Right forelimb (tissue), 1 donor: ENCODE results near the gene KRT28.

Source experiments
- DNase-seq: peaks from one replicate; pipeline ENCODE4 v3.0.0-alpha.2; 2018

KRT28 gene, protein sequence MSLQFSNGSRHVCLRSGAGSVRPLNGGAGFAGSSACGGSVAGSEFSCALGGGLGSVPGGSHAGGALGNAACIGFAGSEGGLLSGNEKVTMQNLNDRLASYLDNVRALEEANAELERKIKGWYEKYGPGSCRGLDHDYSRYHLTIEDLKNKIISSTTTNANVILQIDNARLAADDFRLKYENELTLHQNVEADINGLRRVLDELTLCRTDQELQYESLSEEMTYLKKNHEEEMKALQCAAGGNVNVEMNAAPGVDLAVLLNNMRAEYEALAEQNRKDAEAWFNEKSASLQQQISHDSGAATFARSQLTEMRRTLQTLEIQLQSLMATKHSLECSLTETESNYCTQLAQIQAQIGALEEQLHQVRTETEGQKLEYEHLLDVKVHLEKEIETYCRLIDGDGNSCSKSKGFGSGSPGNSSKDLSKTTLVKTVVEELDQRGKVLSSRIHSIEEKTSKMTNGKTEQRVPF

GRCh38 chr17:40799859-40800258 lies at the start of gene KRT28:
TSS of gene KRT28 (minus strand) at chr17:40799959. CDS start at chr17:40799893, 66 bp downstream.
- no peak for DNase-seq

GRCh38 chr17:40848583-40849235 lies 49.0 kb upstream of the KRT28 start:
- no peak for DNase-seq

GRCh38 chr17:40846515-40847144 lies 46.9 kb upstream of the KRT28 start:
- no peak for DNase-seq

DNA sequence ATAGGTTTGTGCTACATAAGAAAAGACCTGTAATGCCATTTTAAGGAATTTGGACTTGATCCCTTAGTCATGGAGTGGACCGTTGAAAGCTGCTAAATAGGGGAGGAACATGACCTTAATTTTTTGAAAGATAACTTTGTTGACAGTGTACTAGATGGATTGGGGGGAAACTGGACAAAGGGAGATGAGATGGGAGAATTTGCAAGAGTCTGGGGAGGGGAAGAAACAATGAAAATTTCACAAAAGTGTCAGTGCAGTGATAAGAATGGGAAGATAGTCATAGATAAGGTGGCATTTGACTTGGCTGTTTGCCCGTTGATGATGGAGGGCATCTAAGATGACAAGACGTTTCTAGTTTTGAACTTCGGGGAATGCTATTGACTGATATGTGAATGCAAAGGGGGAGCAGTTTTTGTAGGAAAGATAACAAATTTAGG lies 44.9 kb upstream of the KRT28 start:
- no peak for DNase-seq

- DNase-seq = no peak
Measured at GRCh38 chr17:40843242-40843641, 43.5 kb upstream of the KRT28 start.

GRCh38 chr17:40841246-40841645 lies 41.5 kb upstream of the KRT28 start:
- DNase-seq = no peak

GRCh38 chr17:40839194-40839593 lies 39.4 kb upstream of the KRT28 start:
- no peak for DNase-seq

- DNase-seq = no peak
Measured at GRCh38 chr17:40836020-40836419, 36.3 kb upstream of the KRT28 start.

- no peak for DNase-seq
Measured at GRCh38 chr17:40833882-40834281, 34.1 kb upstream of the KRT28 start.

DNA sequence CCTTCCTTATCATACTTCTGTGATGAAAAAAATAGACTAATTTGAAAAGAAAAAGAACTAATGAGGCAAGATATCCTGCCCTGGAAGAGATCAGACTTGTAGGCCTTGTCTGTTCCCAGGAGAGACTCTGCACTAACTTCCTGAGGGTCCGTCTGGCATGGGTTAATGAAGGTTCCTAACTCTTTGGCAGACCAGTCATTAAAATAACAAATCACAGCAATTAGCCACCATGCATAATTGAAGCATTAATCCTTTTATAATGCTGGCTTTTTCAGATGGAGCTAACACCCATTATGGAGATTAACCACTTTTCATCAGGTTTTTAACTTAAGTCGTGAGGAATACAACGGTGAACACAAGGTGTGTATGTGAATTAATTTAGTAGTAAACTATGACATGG lies 33.1 kb upstream of the KRT28 start:
- no peak for DNase-seq

- no peak for DNase-seq
Measured at GRCh38 chr17:40830085-40830776, 30.5 kb upstream of the KRT28 start.

- DNase-seq = no peak
Measured at GRCh38 chr17:40828454-40829044, 28.8 kb upstream of the KRT28 start.

DNA sequence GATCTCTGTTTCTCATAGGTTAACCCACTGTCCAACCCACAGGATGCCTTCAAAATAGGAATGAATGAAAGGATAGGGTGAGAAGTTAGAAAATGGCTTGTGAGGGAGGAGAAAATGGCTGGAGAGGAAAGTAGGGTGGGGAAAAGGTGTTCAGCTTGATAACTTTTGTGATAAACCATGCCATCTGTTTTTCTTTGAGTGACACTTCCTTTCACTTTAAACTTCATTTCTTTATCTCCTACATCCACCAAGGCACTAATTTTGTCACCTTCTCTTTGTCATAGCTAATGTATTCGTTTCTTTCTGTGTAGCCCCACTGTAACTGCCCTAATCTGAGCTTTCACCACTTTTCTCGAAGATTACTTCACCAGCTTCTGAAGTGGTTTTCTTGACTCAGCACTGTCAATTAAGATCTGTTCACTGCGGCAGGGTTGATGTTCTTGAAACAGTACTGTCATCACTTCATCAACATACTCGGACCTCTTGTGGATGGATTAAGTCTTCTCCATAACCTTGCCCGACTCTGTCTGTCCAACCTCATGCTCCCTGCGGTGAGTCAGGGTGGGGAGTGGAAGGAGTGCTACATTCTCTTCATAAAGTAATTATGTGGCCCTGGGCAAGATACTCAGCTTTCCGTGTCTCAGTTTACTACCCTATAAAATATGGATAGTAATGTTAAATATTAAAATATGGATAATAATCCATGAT lies 28.1 kb upstream of the KRT28 start:
- no peak for DNase-seq

GRCh38 chr17:40825599-40825998 lies 25.8 kb upstream of the KRT28 start:
- no peak for DNase-seq

- no peak for DNase-seq
Measured at GRCh38 chr17:40824015-40824832, 24.5 kb upstream of the KRT28 start.

DNA sequence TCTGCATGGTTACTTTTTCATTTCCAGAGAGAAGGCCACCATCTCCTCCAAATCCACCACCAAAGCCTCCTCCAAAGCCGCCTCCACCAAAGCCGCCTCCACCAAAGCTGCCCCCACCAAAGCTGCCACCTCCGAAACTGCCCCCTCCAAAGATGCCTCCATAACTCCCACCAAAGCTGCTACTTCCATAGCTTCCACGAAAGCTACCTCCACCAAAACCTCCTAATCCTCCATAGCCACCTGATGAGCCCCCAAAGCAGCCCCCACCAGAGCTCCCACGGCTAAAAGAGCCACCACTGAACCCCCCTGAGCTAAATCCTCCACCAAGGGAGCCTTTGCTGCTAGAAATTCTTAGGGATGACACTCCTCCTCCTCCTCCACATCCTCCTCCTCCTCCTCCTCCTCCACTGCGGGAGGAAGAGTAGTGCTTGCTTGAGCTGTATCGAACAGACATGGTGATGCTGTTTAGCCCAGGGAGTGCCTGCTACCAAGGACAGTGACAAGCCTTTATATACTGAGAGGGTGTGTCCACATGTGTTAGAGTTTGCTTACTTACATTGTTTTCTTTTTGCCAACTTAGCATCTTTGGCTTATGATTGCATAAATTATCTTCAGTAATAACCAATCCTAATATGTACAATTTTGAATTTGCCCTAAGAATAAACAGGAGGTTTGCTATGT lies 22.5 kb upstream of the KRT28 start, which contains the start of gene KRT10:
Gene KRT10, minus strand, starts transcription at position 483 of the 681 bp plus-strand sequence. Its CDS starts 29 bp downstream, at position 454.
- no peak for DNase-seq

- DNase-seq = no peak
Measured at GRCh38 chr17:40821536-40821935, 21.8 kb upstream of the KRT28 start.

GRCh38 chr17:40820228-40820838 lies 20.6 kb upstream of the KRT28 start:
- no peak for DNase-seq

DNA sequence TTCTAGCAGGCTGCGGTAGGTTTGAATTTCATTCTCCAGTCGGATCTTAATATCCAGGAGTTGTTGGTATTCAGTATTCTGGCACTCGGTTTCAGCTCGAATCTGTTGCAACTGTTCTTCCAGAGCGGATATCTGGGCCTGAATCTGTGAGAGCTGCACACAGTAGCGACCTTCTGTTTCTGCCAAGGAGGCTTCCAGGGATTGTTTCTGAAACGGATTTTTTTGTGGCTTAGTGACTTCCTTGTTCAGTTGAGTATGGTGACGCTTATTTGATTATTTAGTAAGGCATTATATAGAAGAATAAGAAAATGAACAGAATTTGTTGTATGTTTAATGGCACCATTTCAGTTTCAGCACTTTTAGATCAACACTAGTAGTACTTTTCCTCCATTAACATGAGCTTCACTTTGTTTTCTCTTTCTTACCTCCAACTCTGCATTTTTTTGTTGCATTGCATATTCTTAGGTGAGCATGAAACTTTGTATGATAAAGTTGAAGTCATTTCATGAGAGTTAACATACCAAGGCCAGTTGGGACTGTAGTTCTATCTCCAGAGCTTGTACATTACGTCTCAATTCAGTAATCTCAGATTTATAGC lies 19.9 kb upstream of the KRT28 start:
- no peak for DNase-seq
